Neural cell (in vitro differentiated cells): ENCODE measurements around the gene HAPLN2. TPM values are rescaled to one million over a fixed set of nuclear protein-coding genes. Genes with fewer than 3 reads are reported as not detected.
"Not testable (repeated sequence)": the region's sequence is repeated elsewhere in the genome, so short reads cannot be mapped to it uniquely, and the experiment has no call there.

Source experiments
- H2AFZ ChIP-seq: fragments of 200-600, 300-800 bp; sonication (generic), shearing (Covaris generic); 2 replicates; pipeline ENCODE4 v1.6.0; 2014; ENCODE audit warnings: low read depth, mild to moderate bottlenecking, antibody characterized with exemption, low read length, moderate library complexity
- H3F3A ChIP-seq: fragments of 200-600 bp; shearing (Covaris generic); 2 replicates; pipeline ENCODE4 v1.6.1; 2016; ENCODE audit warnings: mild to moderate bottlenecking, moderate library complexity, mixed read lengths, antibody characterized with exemption, low read length; ENCODE audit not compliant: insufficient read depth, poor library complexity, severe bottlenecking
- H3K27ac ChIP-seq: fragments of 200-600, 300-800 bp; sonication (generic), shearing (Covaris generic); 2 replicates; pipeline ENCODE4 v1.5.1; 2014; ENCODE audit warnings: mild to moderate bottlenecking, low read length, moderate library complexity
- H3K27me3 ChIP-seq: fragments of 300-800, 200-600 bp; sonication (generic), shearing (Covaris generic); 2 replicates; pipeline ENCODE4 v1.6.0; 2014; ENCODE audit warnings: mild to moderate bottlenecking, low read depth, low read length, moderate library complexity; ENCODE audit not compliant: insufficient read depth
- H3K36me3 ChIP-seq: fragments of 300-800, 200-600 bp; sonication (generic), shearing (Covaris generic); 2 replicates; pipeline ENCODE4 v1.5.1; 2014; ENCODE audit warnings: mild to moderate bottlenecking, antibody characterized with exemption, low read length, moderate library complexity; ENCODE audit not compliant: insufficient read depth
- H3K4me2 ChIP-seq: fragments of 300-800, 200-600 bp; sonication (generic), shearing (Covaris generic); 2 replicates; pipeline ENCODE4 v1.6.0; 2014; ENCODE audit warnings: mild to moderate bottlenecking, low read length
- H3K4me3 ChIP-seq: fragments of 300-800, 200-600 bp; sonication (generic), shearing (Covaris generic); 2 replicates; pipeline ENCODE4 v1.5.1; 2014; ENCODE audit warnings: mild to moderate bottlenecking, low read length, moderate library complexity
- H3K79me2 ChIP-seq: fragments of 200-600 bp; shearing (Covaris generic); replicated peaks from 2 replicates; pipeline ENCODE4 v1.6.0; 2014; ENCODE audit warnings: mild to moderate bottlenecking, low read length, moderate library complexity; ENCODE audit not compliant: insufficient read depth
- H3K9ac ChIP-seq: fragments of 300-800, 200-600 bp; sonication (generic), shearing (Covaris generic); 2 replicates; pipeline ENCODE4 v1.6.1; 2016; ENCODE audit warnings: mild to moderate bottlenecking, low read length, mixed read lengths
- H3K9me2 ChIP-seq: fragments of 200-600 bp; shearing (Covaris generic); 2 replicates; pipeline ENCODE4 v1.6.1; 2016; ENCODE audit warnings: mild to moderate bottlenecking, low read length, mixed read lengths; ENCODE audit not compliant: insufficient read depth
- H3K9me3 ChIP-seq: fragments of 200-600, 300-800 bp; sonication (generic), shearing (Covaris generic); 2 replicates; pipeline ENCODE4 v1.6.1; 2016; ENCODE audit warnings: mild to moderate bottlenecking, mixed run types, low read length, moderate library complexity, mixed read lengths
- H4K20me1 ChIP-seq: fragments of 200-600 bp; shearing (Covaris generic); 2 replicates; pipeline ENCODE4 v1.6.1; 2016; ENCODE audit warnings: mild to moderate bottlenecking, mixed run types; ENCODE audit not compliant: insufficient read depth
- CTCF ChIP-seq: fragments of 450-650 bp; IDR thresholded peaks from 2 replicates; pipeline ENCODE4 v1.5.1; 2014; ENCODE audit warnings: antibody characterized with exemption, mild to moderate bottlenecking, moderate library complexity; ENCODE audit not compliant: poor library complexity, severe bottlenecking
- EP300 ChIP-seq: fragments of 450-650 bp; conservative IDR thresholded peaks from 2 replicates; pipeline ENCODE4 v1.6.1; 2014; ENCODE audit warnings: antibody characterized with exemption, mild to moderate bottlenecking, moderate library complexity; ENCODE audit not compliant: poor library complexity, severe bottlenecking
- EZH2 ChIP-seq: fragments of 200-600, 300-800 bp; shearing (Covaris generic), sonication (generic); IDR thresholded peaks from 2 replicates; pipeline ENCODE4 v1.6.1; 2014; ENCODE audit warnings: antibody characterized with exemption, low read length, borderline replicate concordance, mild to moderate bottlenecking; ENCODE audit not compliant: insufficient read depth, poor library complexity, severe bottlenecking
- MXI1 ChIP-seq: fragments of 450-650 bp; conservative IDR thresholded peaks from 2 replicates; pipeline ENCODE4 v1.6.1; 2014; ENCODE audit warnings: antibody characterized with exemption, mild to moderate bottlenecking; ENCODE audit not compliant: poor library complexity, severe bottlenecking
- POLR2AphosphoS5 ChIP-seq: IDR thresholded peaks from 2 replicates; pipeline ENCODE4 v1.6.1; 2012
- RAD21 ChIP-seq: fragments of 450-650 bp; conservative IDR thresholded peaks from 2 replicates; pipeline ENCODE4 v1.6.1; 2014; ENCODE audit warnings: antibody characterized with exemption, mild to moderate bottlenecking, moderate library complexity
- REST ChIP-seq: IDR thresholded peaks from 2 replicates; pipeline ENCODE4 v1.6.1; 2012; ENCODE audit warnings: borderline replicate concordance
- SMC3 ChIP-seq: fragments of 450-650 bp; conservative IDR thresholded peaks from 2 replicates; pipeline ENCODE4 v1.6.1; 2014; ENCODE audit warnings: antibody characterized with exemption, mild to moderate bottlenecking, moderate library complexity; ENCODE audit not compliant: poor library complexity
- TAF1 ChIP-seq: IDR thresholded peaks from 2 replicates; pipeline ENCODE4 v1.6.1; 2012; ENCODE audit warnings: low read depth
- polyA plus RNA-seq: library from polyadenylated mRNA; depleted of rRNA; stranded (reverse); fragments of >200 nt; gene quantifications from 2 replicates; pipeline ENCODE4 v1.2.3, GENCODE V29; 2014

The HAPLN2 gene
- polyA plus RNA-seq, 1 donor from 2014 or later, result 22.9 TPM

GRCh38 chr1:156608981-156609380, 10.2 kb upstream of the HAPLN2 start:
- H3K9ac ChIP-seq, result no peak overlapping the region
- no peak overlapping the region for H3K27ac ChIP-seq
- peak; percentile 88 for TF ChIP-seq CTCF
- no peak for TF ChIP-seq EZH2
- peak; percentile 84 for TF ChIP-seq RAD21
- TF ChIP-seq MXI1, result no peak
- peak; percentile 92 for TF ChIP-seq SMC3
- no peak for TF ChIP-seq TAF1

GRCh38 chr1:156610072-156610471, 9.1 kb upstream of the HAPLN2 start:
- not testable (repeated sequence) for H3K9me3 ChIP-seq, H3K79me2 ChIP-seq, H3K27ac ChIP-seq, H3K4me3 ChIP-seq, H3K9ac ChIP-seq, H3F3A ChIP-seq, H2AFZ ChIP-seq, H3K9me2 ChIP-seq, H3K36me3 ChIP-seq, H4K20me1 ChIP-seq, H3K27me3 ChIP-seq, H3K4me2 ChIP-seq

More at GRCh38 chr1:156608981-156609380, 10.2 kb upstream of the HAPLN2 start:
- H3F3A ChIP-seq, result no peaks in the 10 kb centered on the region
- H3K9me2 ChIP-seq, result no peaks in the 10 kb centered on the region
- no peak overlapping the region for H3K4me3 ChIP-seq
- no peak overlapping the region for H3K4me2 ChIP-seq
- no peaks in the 10 kb centered on the region for H3K9me3 ChIP-seq
- no peaks in the 10 kb centered on the region for H4K20me1 ChIP-seq
- H3K36me3 ChIP-seq, result no peaks in the 10 kb centered on the region
- no peaks in the 10 kb centered on the region for H3K27me3 ChIP-seq
- H2AFZ ChIP-seq, result no peak overlapping the region
- H3K79me2 ChIP-seq, result no peaks in the 10 kb centered on the region

- TF ChIP-seq EZH2 (no peak), RAD21 (no peak), CTCF (no peak), SMC3 (no peak), TAF1 (no peak), EP300 (no peak), REST (no peak), POLR2AphosphoS5 (no peak), MXI1 (no peak)
- no peaks in the 10 kb centered on the region for H3K27me3 ChIP-seq
Observed at GRCh38 chr1:156612666-156613065, 6.5 kb upstream of the HAPLN2 start.

More at GRCh38 chr1:156612666-156613065, 6.5 kb upstream of the HAPLN2 start:
- H3K9ac ChIP-seq, result no peak overlapping the region
- H3K36me3 ChIP-seq, result no peaks in the 10 kb centered on the region
- no peaks in the 10 kb centered on the region for H3K9me2 ChIP-seq
- no peaks in the 10 kb centered on the region for H3K79me2 ChIP-seq
- no peaks in the 10 kb centered on the region for H3F3A ChIP-seq
- no peak overlapping the region for H3K27ac ChIP-seq
- H2AFZ ChIP-seq, result no peak overlapping the region
- H4K20me1 ChIP-seq, result no peaks in the 10 kb centered on the region
- no peak overlapping the region for H3K4me3 ChIP-seq
- no peak overlapping the region for H3K4me2 ChIP-seq
- no peaks in the 10 kb centered on the region for H3K9me3 ChIP-seq
